Inflammatory macrophage (primary cell): ENCODE results near the gene CROCC.
A peak's percentile ranks its signal among the peaks of the same experiment; 100 is the strongest.

Experiments used
- DNase-seq, 2 donors: peaks; one replicate each; pipeline ENCODE4 v3.0.0-alpha.2; 2020 to 2022

Gene CROCC

GRCh38 chr1:16968372-16968771, 46.6 kb downstream of the CROCC start:
- no peak for DNase-seq

DNA sequence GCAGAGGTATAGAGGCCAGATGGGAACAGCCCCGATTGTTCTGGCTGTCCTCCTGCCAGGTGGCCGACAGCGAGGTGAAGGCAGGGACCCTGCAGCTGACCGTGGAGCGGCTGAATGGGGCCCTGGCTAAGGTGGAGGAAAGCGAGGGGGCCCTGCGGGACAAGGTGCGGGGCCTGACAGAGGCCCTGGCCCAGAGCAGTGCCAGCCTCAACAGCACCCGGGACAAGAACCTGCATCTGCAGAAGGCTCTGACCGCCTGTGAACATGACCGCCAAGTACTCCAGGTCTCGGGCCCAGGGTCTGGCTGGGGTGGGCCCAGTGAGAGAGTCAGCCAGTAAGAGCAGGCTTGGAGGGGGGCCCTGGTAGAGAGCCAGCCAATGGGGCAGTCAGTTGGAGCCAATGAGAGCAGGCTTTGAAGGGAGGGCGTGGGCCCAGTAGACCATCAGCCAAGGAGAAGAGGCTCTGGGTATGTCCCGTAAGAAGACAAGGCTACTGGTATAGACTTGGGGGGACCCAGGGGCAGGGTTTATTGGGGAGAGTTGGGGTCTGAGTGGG, 47.4 kb downstream of the CROCC start:
- no peak for DNase-seq

DNA sequence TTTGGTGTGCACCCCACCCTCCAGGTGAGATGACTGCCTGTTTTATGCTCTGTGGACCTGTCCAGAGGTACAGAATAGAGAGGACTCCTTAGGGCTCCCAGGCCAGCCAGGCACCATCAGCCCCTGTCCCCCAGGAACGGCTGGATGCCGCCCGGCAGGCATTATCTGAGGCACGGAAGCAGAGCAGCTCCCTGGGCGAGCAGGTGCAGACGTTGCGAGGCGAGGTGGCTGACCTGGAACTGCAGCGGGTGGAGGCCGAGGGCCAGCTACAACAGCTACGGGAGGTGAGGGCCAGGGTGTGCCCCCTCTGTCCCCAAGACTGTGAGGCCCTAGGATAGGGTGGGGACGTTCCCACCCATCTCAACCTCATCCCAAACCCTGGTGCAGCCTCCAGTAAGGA, 47.9 kb downstream of the CROCC start:
- no peak for DNase-seq

- no peak for DNase-seq
Measured at GRCh38 chr1:16970132-16970910, 48.6 kb downstream of the CROCC start.

DNA sequence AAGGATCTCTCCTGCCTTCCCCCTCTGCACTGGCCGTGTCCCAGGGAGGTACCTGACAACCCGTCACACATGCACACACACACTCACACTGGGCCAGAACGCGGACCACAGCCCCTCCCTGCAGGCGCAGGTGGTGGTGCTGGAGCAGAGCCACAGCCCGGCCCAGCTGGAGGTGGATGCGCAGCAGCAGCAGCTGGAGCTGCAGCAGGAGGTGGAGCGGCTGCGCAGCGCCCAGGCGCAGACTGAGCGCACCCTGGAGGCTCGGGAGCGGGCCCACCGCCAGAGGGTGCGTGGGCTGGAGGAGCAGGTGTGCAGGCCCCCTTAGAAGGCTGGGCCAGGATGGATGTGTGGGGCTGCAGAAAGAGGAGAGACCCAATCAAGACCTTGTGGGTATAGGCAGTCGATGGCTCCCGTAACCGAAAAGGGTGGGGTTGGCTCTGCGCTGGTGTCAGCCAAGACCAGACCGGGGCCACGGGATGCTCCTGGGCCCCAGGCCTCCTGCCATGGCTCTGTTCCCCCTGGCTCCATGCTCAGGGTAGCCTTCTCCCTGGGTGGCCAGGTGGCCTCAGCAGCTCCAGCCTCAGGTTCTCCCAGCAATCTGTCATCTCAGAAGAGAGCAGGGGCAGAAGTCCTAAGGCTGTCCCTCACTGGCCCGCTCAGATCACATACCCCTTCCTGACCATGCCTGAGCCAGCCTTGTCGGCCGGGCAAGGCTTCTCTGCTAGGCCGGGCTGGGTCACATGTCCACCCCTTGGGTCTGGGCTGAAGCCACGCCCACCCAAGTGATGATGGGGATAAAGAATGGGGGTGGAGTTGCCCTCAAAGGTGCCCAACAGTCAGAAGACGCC, 49.8 kb downstream of the CROCC start:
- no peak for DNase-seq

DNA sequence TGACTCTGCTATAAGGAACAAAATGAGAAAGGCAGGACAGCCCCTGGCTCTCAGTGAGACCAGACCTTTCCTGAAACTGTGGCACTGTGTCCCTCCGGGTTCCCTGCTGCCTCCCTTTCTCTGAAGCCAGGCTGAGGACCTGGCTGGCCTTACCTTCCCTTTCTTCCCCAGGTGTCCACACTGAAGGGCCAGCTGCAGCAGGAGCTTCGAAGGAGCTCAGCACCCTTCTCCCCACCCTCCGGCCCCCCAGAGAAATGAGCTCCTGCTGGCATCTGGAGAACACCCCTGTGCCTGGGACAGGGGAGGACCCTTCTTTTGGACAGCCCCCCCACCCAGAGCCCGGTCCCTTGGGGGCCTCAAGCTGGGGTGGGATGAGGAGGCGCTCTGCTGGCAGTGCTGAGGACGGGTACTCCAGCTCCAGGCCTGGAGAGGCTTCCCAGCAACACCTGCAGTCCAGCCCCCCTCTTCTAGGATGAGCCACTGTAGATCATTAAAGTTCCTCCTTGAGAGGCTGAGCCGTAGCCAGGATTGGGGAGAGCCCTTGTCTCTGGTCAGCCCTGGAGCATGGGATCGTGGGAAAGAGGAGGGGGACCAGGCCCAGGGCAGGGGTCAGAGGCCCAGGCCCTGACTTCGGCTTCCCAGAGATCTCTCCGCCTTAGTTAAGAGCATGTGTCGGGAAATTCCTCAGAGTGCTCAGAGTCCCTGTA, 50.6 kb downstream of the CROCC start:
- no peak for DNase-seq

- no peak for DNase-seq
Measured at GRCh38 chr1:16973215-16973614, 51.5 kb downstream of the CROCC start.

DNA sequence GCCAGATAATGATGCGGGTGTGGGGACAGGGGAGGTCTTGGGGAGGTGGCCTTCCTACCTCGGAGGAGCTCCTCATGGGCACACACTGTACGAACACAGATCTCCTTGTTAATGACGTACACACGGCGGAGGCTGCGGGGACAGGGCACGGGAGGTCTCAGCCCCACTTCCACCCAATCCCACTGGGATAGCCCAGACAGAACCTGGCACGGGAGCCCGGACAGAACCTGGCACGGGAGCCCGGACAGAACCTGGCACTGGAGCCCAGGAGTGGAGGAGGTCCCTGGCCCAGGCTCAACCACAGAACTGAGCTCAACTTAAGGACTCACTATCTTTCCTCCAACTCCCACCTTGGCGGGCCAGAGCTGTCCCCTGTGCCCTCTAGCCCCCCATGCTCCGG, 53.5 kb downstream of the CROCC start:
- DNase-seq: no peak

DNA sequence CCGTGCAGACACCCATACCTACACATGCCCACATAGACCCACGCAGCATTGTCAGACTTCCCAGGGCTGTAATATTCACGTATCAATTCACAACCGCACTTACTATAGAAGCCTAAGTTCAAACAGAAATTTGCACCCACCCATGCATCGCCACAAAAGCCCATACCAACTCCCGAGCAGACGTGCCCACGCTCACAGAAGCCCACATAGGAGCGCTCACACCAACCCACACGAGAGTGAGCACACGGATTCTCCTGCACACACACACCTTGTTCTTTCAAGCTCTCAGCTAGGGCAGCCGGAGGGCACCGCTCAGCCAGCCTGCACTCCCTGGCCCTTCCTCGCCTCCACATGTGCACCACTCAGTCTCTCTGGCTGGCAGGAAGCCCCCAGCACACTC, 54.1 kb downstream of the CROCC start:
- no peak for DNase-seq

DNA sequence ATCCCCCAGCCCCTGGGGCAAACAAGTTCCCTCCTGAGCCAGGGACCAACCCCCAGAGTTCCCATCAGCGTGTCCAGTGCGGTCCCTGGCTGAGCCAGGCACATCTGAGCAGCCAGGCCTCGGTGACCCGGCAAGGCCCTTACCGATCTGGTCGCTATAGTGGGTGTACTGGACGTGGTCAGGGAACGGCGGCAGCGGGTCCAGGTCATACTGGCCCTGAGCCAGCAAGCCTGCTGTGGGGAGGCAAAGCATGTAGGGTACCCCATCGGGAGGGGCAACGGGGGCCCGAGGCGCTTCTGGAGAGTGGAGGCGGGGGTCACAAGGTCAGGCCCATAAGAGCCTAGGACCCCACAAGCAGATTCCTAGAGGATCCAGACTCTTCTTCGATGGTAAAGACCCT, 55.2 kb downstream of the CROCC start:
- no peak for DNase-seq

DNA sequence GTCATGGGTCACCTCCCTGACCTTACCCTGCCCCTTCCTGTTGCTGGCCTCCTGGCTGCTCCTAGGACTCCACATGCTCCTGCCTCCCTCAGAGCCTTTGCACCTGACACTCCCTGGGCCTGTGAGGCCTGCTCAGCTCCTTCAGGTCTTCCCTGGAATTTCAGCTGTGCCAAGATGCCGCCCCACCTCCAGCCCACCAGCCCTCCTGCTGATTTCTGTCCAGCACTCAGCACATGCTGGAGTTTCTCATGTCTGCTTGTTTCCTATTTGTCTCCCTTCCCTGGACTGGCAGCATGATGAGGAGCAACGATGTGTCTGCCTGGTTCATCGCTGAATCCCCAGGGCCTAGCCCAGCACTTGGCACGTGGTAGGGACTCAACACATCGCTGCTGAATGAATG, 55.6 kb downstream of the CROCC start:
- DNase-seq: no peak

DNA sequence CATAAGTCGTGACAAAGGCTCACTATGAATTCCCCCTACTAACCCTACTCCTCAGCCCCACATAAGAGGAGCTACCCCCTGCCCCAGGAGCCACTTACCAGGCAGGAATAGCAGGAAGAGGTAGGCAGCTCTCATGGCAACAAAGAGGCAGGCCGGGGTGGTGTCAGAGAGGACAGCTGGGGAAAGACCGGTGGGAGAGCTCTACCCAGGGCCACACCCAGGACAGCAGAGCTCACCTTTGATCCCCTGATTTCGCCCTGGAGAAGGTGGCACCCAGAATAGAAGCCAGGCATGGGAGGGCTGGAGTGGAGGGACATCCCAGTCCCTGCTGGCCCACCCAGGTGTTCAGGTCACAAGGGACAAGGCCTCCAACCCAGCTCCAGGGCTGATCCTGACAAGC, 56.4 kb downstream of the CROCC start:
- no peak for DNase-seq

- DNase-seq: no peak
Measured at GRCh38 chr1:16978567-16979474, 57.1 kb downstream of the CROCC start.

DNA sequence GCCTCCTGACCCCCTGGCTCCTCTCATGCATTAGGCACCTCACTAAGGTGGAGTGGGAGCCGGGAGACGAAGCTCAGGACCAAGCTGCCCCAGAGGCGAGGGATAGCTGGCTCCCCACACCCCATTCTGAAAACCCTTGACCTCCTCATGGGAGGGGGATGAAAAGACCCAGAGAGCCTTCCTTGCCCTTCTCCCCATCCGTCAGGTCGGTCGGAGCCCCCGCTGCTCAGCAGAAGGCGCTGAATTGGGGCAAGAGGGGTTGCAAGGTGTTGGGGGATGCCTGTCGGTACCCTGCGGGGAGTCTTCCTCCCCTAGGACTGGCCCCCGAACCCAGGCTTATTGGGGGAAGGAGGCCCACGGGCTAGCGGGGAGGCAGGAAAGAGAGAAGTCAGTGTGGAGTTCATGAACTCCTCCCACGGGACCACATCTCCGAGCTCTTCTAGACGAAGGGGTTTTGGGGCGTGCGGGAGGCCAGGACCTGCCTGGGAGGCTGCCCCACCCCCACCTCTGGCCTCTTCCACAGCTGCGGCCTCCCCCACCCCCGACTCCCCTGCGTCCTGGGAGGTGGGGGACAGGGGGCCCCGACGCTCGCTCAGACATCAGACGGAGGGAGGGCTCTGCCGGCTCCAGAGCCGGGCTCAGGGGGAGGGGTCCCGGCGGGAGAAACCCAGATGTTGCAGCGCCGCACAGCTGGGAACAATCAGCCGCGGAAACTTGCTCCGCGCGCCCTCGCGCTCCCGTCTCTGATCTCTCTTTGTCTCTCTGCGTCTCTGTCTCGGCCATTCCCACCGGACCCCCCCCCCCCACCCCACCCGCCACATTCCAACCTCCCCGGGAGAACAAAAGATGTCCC, 58.0 kb downstream of the CROCC start:
- peak in 1 of 2 donors; percentile 13 for DNase-seq

- no peak for DNase-seq
Measured at GRCh38 chr1:16980473-16981268, 58.9 kb downstream of the CROCC start, which contains the start of gene MFAP2. TSS of gene MFAP2 (minus strand) at chr1:16980620. CDS start at chr1:16978273, 2,347 bp downstream.

- DNase-seq: no peak
Measured at GRCh38 chr1:16981269-16981849, 59.6 kb downstream of the CROCC start.

DNA sequence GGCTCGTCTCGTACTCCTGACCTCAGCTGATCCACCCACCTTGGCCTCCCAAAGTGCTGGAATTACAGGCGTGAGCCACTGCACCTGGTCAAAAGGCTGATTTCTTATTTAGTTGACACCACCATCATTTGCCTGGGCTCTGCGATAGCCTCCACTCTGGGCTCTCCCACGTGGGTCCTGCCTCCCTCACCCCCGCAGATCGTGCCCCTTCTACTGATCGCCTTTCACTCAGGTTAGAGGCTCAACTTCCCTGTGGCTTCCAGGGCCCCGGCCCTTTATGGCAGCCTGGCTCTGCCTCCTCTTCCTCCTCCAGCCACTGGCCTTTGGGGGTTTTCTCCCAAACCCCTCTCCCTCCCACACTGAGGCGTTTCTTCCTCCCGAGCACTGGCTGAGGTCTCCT, 61.2 kb downstream of the CROCC start:
- no peak for DNase-seq

DNA sequence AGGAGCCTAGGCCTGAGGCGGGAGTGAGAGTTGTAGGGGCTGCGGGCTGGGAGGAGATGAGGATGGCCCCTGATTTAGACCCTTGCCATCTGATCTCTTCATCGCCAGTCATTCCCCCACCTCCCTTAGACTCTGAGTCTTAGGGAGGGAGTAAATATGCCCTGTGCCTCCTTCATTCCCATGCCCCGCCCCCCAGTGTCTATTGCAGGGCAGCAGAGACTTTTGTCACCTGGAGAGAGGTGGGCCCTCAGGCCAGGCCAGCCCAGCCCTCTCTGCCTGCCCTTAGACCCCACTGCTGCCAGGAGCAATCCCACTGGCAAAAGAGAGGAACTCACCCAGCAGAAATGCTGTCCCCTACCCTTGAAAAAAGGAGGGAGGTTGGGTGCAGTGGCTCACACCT, 61.9 kb downstream of the CROCC start:
- DNase-seq: no peak

- no peak for DNase-seq
Measured at GRCh38 chr1:16984717-16985116, 63.0 kb downstream of the CROCC start.

DNA sequence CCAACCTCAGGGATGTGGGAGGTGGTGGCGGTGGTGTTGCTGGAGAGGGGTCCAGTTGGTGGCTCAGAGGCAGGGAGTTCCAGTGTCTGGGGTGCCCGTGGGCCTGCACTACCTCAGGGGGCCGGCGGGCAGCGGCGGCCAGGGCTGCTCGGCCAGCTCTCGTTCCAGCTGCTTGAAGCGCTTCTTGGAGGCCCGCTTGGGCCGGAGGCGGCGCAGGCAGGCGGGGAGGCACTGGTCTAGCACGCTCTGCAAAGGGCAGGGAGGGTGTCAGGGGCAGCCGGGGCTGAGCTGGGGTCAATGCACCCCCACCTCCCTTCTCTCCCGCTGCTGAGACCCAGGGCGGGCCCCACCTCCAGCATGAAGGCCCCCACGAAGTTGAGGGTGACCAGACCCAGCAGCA, 64.4 kb downstream of the CROCC start:
- DNase-seq: no peak
